Transverse colon (tissue), 4 donors: ENCODE measurements around the gene GLDC. TPM values are rescaled to one million over a fixed set of nuclear protein-coding genes. Genes with fewer than 3 reads are reported as not detected.
A peak's percentile ranks its signal among the peaks of the same experiment; 100 is the strongest.

Experiments
- DNase-seq: peaks from one replicate; pipeline ENCODE4 v3.0.0-alpha.2; 2019
- H3K27ac ChIP-seq, 4 donors: fragments of 200-600 bp; sonication (generic); 2 replicates each; pipeline ENCODE4 v1.5.1; 2016 to 2018; ENCODE audit warnings: inconsistent platforms in 4 of 4
- H3K27me3 ChIP-seq: fragments of 200-600 bp; sonication (generic); 2 replicates; pipeline ENCODE4 v1.5.1; 2017; ENCODE audit warnings: inconsistent platforms
- H3K36me3 ChIP-seq, 4 donors: fragments of 200-600 bp; sonication (generic); 2 replicates each; pipeline ENCODE4 v1.5.1; 2017 to 2019; ENCODE audit warnings: inconsistent platforms in 4 of 4
- H3K4me1 ChIP-seq, 4 donors: fragments of 200-600 bp; sonication (generic); 2 replicates each; pipeline ENCODE4 v1.5.1; 2017 to 2020; ENCODE audit warnings: inconsistent platforms in 4 of 4
- H3K4me3 ChIP-seq, 4 donors: fragments of 200-600 bp; sonication (generic); 1 replicate in 1 of 4; 2 replicates in 3 of 4; pipeline versions ENCODE4 v1.5.1 to v1.6.1; 2017 to 2019; ENCODE audit warnings: inconsistent platforms in 4 of 4
- H3K9me3 ChIP-seq, 2 donors: fragments of 200-600 bp; sonication (generic); 2 replicates each; pipeline ENCODE4 v1.5.1; 2017 to 2019; ENCODE audit warnings: inconsistent platforms in 2 of 2
- CTCF ChIP-seq, 5 experiments: fragments of 200-600 bp in 3 of 5; fragments of 450-650 bp in 2 of 5; sonication (generic) in 3 of 5; IDR thresholded peaks; 1 replicate in 2 of 5; 2 replicates in 3 of 5; pipeline ENCODE4 v1.5.1; 2016 to 2017; ENCODE audit warnings: antibody characterized with exemption in 5 of 5, inconsistent platforms in 3 of 5, mild to moderate bottlenecking in 2 of 5, moderate library complexity in 1 of 5
- EP300 ChIP-seq: sonication (generic); formaldehyde crosslinking; IDR thresholded peaks from one replicate; pipeline ENCODE4 v1.6.1; 2017; ENCODE audit warnings: antibody characterized with exemption, low read depth
- POLR2A ChIP-seq: fragments of 450-650 bp; IDR thresholded peaks from one replicate; pipeline ENCODE4 v1.6.1; 2016; ENCODE audit warnings: antibody characterized with exemption, mild to moderate bottlenecking, moderate library complexity
- POLR2AphosphoS5 ChIP-seq, 3 donors: sonication (generic); formaldehyde crosslinking; IDR thresholded peaks; one replicate each; pipeline ENCODE4 v1.6.1; 2016; ENCODE audit warnings: antibody characterized with exemption in 3 of 3
- WGBS, 2 donors: methylation state at CpG; one replicate each; pipeline ENCODE4 v1.1.5; 2018; ENCODE audit warnings: low coverage in 1 of 2; 5-methylcytosine and 5-hydroxymethylcytosine counted together
- in situ Hi-C, 4 donors: fragments of 200-750 bp; cut with MboI; loops; one replicate each; pipeline versions ENCODE4 v1.15.0 to v1.15.1; 2017; ENCODE audit warnings: low sequenced_read_pairs in 3 of 4, low pct_ligation_motif_present in 1 of 4, low pct_unique_long_range_greater_than_20kb in 1 of 4
- intact Hi-C: fragments of 100-400 bp; cut with DNase I; formaldehyde crosslinking; loops from one replicate; pipeline ENCODE4 v1.15.1; 2023; ENCODE audit warnings: low total_unique reads
- total RNA-seq, 4 donors: library from RNA; depleted of rRNA; stranded (reverse); fragments of >200 nt; gene quantifications; one replicate each; pipeline ENCODE4 v1.1.0, GENCODE V29; 2016

GLDC gene
- total RNA-seq, 4 donors from 2014 or later = 0.41 to 70.7 (median 2.4) TPM; not detected in 1

GRCh38 chr9:6664204-6664680, 18.7 kb upstream of the GLDC start:
- intact Hi-C loops = no loop called here
- Histone ChIP-seq H3K4me3 (no peak overlapping the region), H3K36me3 (no peaks in the 10 kb centered on the region), H3K9me3 (no peaks in the 10 kb centered on the region), H3K27me3 (no peaks in the 10 kb centered on the region), H3K27ac (peak overlapping the region in 2 of 4 donors; percentile 21 to 60), H3K4me1 (peaks cover 0 to 15% (median 1%) of the 10 kb centered on the region in 4 donors)
- 89 to 94% methylated on average over 2 to 3 of the region's 3 CpGs for WGBS, 2 donors
- in situ Hi-C loops = no loop called here
- DNase-seq = no peak
- TF ChIP-seq EP300 (no peak), CTCF (IDR thresholded peaks at IDR 0.05) (no peak), POLR2AphosphoS5 (IDR thresholded peaks at IDR 0.05) (no peak), POLR2A (no peak)

GRCh38 chr9:6660512-6660911, 15.0 kb upstream of the GLDC start:
- Histone ChIP-seq H3K9me3 (no peaks in the 10 kb centered on the region), H3K27ac (no peak overlapping the region), H3K36me3 (no peaks in the 10 kb centered on the region), H3K27me3 (no peaks in the 10 kb centered on the region), H3K4me3 (no peak overlapping the region), H3K4me1 (peaks cover 0 to 15% (median 1%) of the 10 kb centered on the region in 4 donors)
- 77 to 100% methylated on average over 1 to 4 of the region's 4 CpGs for WGBS, 2 donors
- TF ChIP-seq EP300 = no peak
- no peak for TF ChIP-seq POLR2A
- no peak for TF ChIP-seq POLR2AphosphoS5 (IDR thresholded peaks at IDR 0.05)
- TF ChIP-seq CTCF (IDR thresholded peaks at IDR 0.05) = no peak
- in situ Hi-C loops (no loop called here), intact Hi-C loops (no loop called here)
- DNase-seq = no peak

- in situ Hi-C loops (no loop called here), intact Hi-C loops (no loop called here)
- WGBS, 2 donors = 57 to 69% methylated on average over 3 to 4 of the region's 4 CpGs
- TF ChIP-seq POLR2AphosphoS5 (IDR thresholded peaks at IDR 0.05) (no peak), CTCF (IDR thresholded peaks at IDR 0.05) (no peak), EP300 (no peak), POLR2A (no peak)
- Histone ChIP-seq H3K4me1 (no peaks in the 10 kb centered on the region), H3K27ac (no peak overlapping the region), H3K4me3 (no peak overlapping the region), H3K9me3 (no peaks in the 10 kb centered on the region), H3K27me3 (no peaks in the 10 kb centered on the region), H3K36me3 (no peaks in the 10 kb centered on the region)
- no peak for DNase-seq
Observed at GRCh38 chr9:6658628-6659353, 13.3 kb upstream of the GLDC start.

GRCh38 chr9:6656614-6657300, 11.2 kb upstream of the GLDC start:
- DNase-seq = no peak
- TF ChIP-seq POLR2A = no peak
- no peak for TF ChIP-seq POLR2AphosphoS5 (IDR thresholded peaks at IDR 0.05)
- no peak for TF ChIP-seq CTCF (IDR thresholded peaks at IDR 0.05)
- no peak for TF ChIP-seq EP300
- no peak overlapping the region for H3K4me3 ChIP-seq
- no peaks in the 10 kb centered on the region for H3K4me1 ChIP-seq
- no peaks in the 10 kb centered on the region for H3K36me3 ChIP-seq
- in situ Hi-C loops (no loop called here), intact Hi-C loops (no loop called here)
- 77 to 80% methylated on average over 6 of the region's 6 CpGs for WGBS, 2 donors
- H3K27me3 ChIP-seq = no peaks in the 10 kb centered on the region
- H3K9me3 ChIP-seq = no peaks in the 10 kb centered on the region
- H3K27ac ChIP-seq = no peak overlapping the region
